GM18499 (cell line): Measurements from ENCODE around the gene TINAGL1.

Source experiments
- ATAC-seq: cut with Tn5 transposase; IDR thresholded peaks from one replicate; pipeline ENCODE4 v1.9.1; 2021; ENCODE audit warnings: moderate number of reproducible peaks; ENCODE audit not compliant: insufficient read depth, unreplicated experiment

TINAGL1 gene

GRCh38 chr1:31625561-31626222, 49.4 kb downstream of the TINAGL1 start:
- no peak for ATAC-seq

DNA sequence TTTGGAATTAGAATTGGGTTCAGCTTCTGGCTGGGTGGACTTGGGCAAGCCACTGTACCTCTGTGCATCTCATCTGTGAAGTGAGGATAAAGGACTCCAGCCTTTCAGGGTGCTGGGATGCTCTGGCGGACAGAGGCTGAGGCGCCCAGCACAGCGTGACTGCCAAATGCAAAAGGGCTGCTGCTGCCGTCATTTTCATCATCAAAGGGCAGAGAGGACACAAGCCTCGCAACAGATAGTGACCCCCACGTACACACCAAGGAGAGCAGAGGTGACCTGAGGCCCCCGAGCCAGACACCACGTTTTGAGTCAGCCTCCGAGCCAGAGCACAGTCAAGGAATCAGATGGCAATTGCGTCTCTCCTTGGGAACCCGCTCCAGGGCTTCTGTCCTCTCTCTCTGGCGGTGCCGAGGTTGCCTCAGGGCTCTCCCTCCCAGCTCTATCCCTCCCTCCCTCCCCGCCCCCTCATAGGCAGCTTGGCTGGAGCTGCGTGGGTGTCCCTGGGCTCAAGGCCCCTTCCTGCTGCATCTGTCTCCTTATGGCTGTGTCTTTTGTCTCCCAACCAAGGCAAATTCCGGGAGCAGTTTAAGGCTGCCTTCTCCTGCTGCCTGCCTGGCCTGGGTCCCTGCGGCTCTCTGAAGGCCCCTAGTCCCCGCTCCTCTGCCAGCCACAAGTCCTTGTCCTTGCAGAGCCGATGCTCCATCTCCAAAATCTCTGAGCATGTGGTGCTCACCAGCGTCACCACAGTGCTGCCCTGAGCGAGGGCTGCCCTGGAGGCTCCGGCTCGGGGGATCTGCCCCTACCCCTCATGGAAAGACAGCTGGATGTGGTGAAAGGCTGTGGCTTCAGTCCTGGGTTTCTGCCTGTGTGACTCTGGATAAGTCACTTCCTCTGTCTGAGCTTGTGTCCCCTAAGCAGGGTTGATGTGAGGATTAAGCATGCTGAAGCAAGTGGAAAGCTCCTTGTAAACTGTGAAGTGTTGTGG, 50.2 kb downstream of the TINAGL1 start:
- no peak for ATAC-seq

- no peak for ATAC-seq
Observed at GRCh38 chr1:31627301-31627929, 51.1 kb downstream of the TINAGL1 start.

DNA sequence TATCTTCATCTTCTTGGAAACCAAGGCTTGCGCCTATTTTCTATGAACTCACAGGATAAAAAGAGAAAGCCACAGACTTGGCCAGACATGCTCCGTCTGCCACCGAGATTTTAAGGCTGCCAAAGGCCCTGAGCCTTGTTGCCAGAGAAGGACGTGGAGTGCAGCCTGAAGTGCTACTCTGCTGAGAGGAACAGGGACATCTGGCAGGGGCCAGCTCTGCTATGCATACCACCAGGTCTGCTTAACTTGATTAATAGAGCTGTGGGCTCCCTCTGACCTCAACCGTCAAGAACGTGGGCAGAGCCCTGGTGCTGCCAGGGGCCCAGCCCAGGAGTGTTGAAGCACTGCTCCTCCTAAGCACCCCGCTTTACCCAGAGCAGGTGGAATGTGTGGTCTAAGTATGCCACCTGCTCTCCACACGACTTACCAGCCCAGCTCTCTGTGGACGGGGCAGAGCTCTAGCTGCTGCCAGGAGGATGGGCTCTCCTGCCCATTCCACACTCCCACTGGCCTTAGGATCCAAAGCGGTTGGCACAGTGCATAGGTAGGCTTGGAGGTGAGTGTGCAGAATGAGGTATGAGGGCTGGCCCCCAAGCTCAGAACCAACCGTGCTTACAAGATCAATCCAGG, 51.7 kb downstream of the TINAGL1 start:
- no peak for ATAC-seq

DNA sequence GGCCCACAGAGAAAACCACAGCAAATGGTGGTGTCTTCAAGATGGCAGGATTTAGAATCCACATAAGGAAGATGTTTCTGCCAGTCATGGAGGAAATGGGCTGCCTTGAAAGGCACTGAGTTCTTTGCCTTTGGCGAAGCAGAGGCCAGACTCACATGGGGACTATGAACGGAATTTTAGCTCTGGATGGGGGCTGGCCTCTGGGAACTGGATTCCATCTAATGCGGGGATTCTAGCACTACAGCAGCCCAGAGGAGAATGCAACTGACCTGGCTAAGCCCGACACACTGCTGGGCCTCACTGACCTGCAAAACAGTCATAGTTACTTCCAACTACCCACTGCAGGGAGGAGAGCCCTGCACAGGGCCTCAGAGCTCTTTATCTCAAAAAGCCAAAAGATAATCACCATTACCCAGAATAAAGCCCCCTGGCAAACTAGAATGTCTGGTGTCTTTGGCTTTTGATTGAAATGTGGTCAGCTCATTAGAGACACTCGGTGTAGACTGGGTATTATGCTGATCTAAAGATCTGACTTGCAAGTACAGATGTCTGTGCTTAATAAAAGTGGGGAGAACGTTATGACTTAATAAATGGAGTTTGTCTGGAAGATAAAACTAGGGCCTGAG, 52.7 kb downstream of the TINAGL1 start:
- ATAC-seq = no peak

- ATAC-seq = no peak
Observed at GRCh38 chr1:31632649-31633048, 56.3 kb downstream of the TINAGL1 start.

DNA sequence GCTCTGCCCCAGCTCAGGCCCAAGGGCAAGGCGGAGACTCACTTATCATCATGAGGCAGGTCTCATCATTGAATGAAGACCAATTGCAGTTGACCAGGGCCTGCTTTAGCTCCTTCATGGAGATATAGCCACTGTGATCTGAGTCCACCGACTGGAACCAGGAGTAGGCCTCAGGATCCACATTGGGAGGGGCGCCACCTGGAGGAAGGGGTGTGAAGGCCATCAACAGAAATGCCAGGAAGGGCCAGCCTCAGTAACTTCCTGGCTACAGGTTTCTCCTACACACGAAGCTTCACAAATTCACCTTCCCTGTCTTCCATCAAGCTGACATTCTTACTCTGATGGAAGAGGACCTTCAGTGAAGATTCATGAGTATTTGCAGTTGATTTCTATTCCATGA, 56.8 kb downstream of the TINAGL1 start:
- no peak for ATAC-seq
